A549 (cell line): ENCODE data around the gene ITGB1BP2. TPM values are rescaled to one million over a fixed set of nuclear protein-coding genes. Genes with fewer than 3 reads are reported as not detected.
"Not testable (repeated sequence)": the region's sequence is repeated elsewhere in the genome, so short reads cannot be mapped to it uniquely, and the experiment has no call there.

Experiments used
- ATAC-seq, 2 experiments: fragments of 200-7000 bp in 1 of 2; fragments of >200 bp in 1 of 2; cut with Nextera tagmentation in 1 of 2; cut with Tn5 transposase in 1 of 2; 3 replicates each; pipeline versions ENCODE4 v1.8.0 to v1.9.1; 2018 to 2020; ENCODE audit warnings: mild to moderate bottlenecking in 1 of 2, moderate library complexity in 1 of 2
- CTCF ChIA-PET: fragments of 300-600 bp; sonication (Branson Sonifier 250); formaldehyde crosslinking; extraction: SDS; loops from one replicate; lab custom pipeline; 2021; ENCODE audit warnings: antibody characterized with exemption, inconsistent platforms; lab: Yijun Ruan, JAX
- POLR2A ChIA-PET: fragments of 350-600 bp; formaldehyde crosslinking; extraction: SDS; loops from one replicate; lab custom pipeline; 2021; ENCODE audit warnings: antibody characterized with exemption, inconsistent platforms; lab: Yijun Ruan, JAX
- DNase-seq, 2 experiments: peaks; one replicate each; pipeline versions ENCODE4 v3.0.0 to v3.0.0-alpha.2; 2011 to 2016; ENCODE audit warnings: low read depth in 1 of 2, low spot score in 1 of 2
- FAIRE-seq: peaks from 2 replicates; lab custom pipeline; 2011; peaks lifted over from hg19 to GRCh38; lab: Jason Lieb, UNC
- H3K27ac ChIP-seq, 2 experiments: fragments of >200 bp; sonication (Bioruptor Twin); formaldehyde crosslinking; 3 replicates each; pipeline ENCODE4 v1.5.1; 2016 to 2017
- H3K4me1 ChIP-seq: fragments of >200 bp; sonication (Bioruptor Twin); formaldehyde crosslinking; 3 replicates; pipeline ENCODE4 v1.6.1; 2016
- H3K4me2 ChIP-seq: fragments of >200 bp; sonication (Bioruptor Twin); formaldehyde crosslinking; 3 replicates; pipeline ENCODE4 v1.6.1; 2016
- H3K4me3 ChIP-seq: fragments of >200 bp; sonication (Bioruptor Twin); formaldehyde crosslinking; 3 replicates; pipeline ENCODE4 v1.5.1; 2016
- H3K9me3 ChIP-seq: fragments of >200 bp; sonication (Bioruptor Twin); formaldehyde crosslinking; 3 replicates; pipeline ENCODE4 v1.6.1; 2016
- ATOH8 ChIP-seq: fragments of 250-450 bp; sonication (Bioruptor Pico); IDR thresholded peaks from 2 replicates; pipeline ENCODE4 v1.5.0; 2020; ENCODE audit warnings: low read depth, mild to moderate bottlenecking, moderate library complexity
- CBX2 ChIP-seq: fragments of 200-600 bp; sonication (generic); IDR thresholded peaks from 2 replicates; pipeline ENCODE4 v1.6.1; 2016; ENCODE audit warnings: low read depth, mild to moderate bottlenecking, borderline replicate concordance
- CBX8 ChIP-seq: fragments of 200-600 bp; sonication (generic); IDR thresholded peaks from 2 replicates; pipeline ENCODE4 v1.6.1; 2016
- CTCF ChIP-seq: fragments of >200 bp; sonication (Bioruptor Twin); formaldehyde crosslinking; IDR thresholded peaks from 3 replicates; pipeline ENCODE4 v1.5.1; 2016
- E2F6 ChIP-seq: IDR thresholded peaks from 2 replicates; pipeline ENCODE4 v1.6.1; 2012; ENCODE audit warnings: low read depth, borderline replicate concordance
- EHF ChIP-seq: fragments of 250-450 bp; sonication (Bioruptor Pico); IDR thresholded peaks from 2 replicates; pipeline ENCODE4 v1.5.0; 2020; ENCODE audit warnings: mild to moderate bottlenecking
- ELK1 ChIP-seq: fragments of 150-350 bp; IDR thresholded peaks from 2 replicates; pipeline ENCODE4 v1.6.1; 2014; ENCODE audit warnings: low read depth, mild to moderate bottlenecking, low read length
- ESRRA ChIP-seq: fragments of 150-350 bp; IDR thresholded peaks from 2 replicates; pipeline ENCODE4 v1.6.1; 2014; ENCODE audit warnings: mild to moderate bottlenecking, low read length, borderline replicate concordance
- HMGXB4 ChIP-seq: fragments of 250-450 bp; sonication (Bioruptor Pico); IDR thresholded peaks from 2 replicates; pipeline ENCODE4 v1.5.0; 2021; ENCODE audit warnings: mild to moderate bottlenecking, moderate library complexity, borderline replicate concordance
- HOXA7 ChIP-seq: fragments of 250-450 bp; sonication (Bioruptor Pico); IDR thresholded peaks from 2 replicates; pipeline ENCODE4 v1.5.0; 2020; ENCODE audit warnings: mild to moderate bottlenecking, moderate library complexity
- HOXB5 ChIP-seq: fragments of 250-450 bp; sonication (Bioruptor Pico); IDR thresholded peaks from 2 replicates; pipeline ENCODE4 v1.5.0; 2020; ENCODE audit warnings: mild to moderate bottlenecking, moderate library complexity
- JUNB ChIP-seq: fragments of >200 bp; sonication (Bioruptor Twin); formaldehyde crosslinking; IDR thresholded peaks from 2 replicates; pipeline ENCODE4 v1.6.1; 2016
- KDM5A ChIP-seq: fragments of 200-600 bp; sonication (generic); IDR thresholded peaks from 2 replicates; pipeline ENCODE4 v1.6.1; 2016; ENCODE audit warnings: antibody characterized with exemption, mild to moderate bottlenecking
- MAFK ChIP-seq: fragments of 450-650 bp; IDR thresholded peaks from 2 replicates; pipeline ENCODE4 v1.6.1; 2014; ENCODE audit not compliant: partially characterized antibody
- MAX ChIP-seq: IDR thresholded peaks from 2 replicates; pipeline ENCODE4 v1.6.1; 2012
- MYC ChIP-seq: IDR thresholded peaks from 2 replicates; pipeline ENCODE4 v1.6.1; 2012; ENCODE audit warnings: mild to moderate bottlenecking, inconsistent platforms, low read length, improper control_type of control experiment, borderline replicate concordance
- PHF8 ChIP-seq: fragments of 200-600 bp; sonication (generic); IDR thresholded peaks from 2 replicates; pipeline ENCODE4 v1.6.1; 2016; ENCODE audit warnings: low read depth, mild to moderate bottlenecking, antibody characterized with exemption, moderate library complexity, borderline replicate concordance
- RCOR1 ChIP-seq: fragments of 150-350 bp; IDR thresholded peaks from 2 replicates; pipeline ENCODE4 v1.6.1; 2014; ENCODE audit warnings: antibody characterized with exemption, low read length, low read depth
- RNF2 ChIP-seq: fragments of 200-600 bp; sonication (generic); IDR thresholded peaks from 2 replicates; pipeline ENCODE4 v1.6.1; 2016; ENCODE audit warnings: low read depth, mild to moderate bottlenecking, antibody characterized with exemption, moderate library complexity, borderline replicate concordance
- TFCP2L1 ChIP-seq: fragments of 250-450 bp; sonication (Bioruptor Pico); IDR thresholded peaks from 2 replicates; pipeline ENCODE4 v1.5.0; 2021; ENCODE audit warnings: mild to moderate bottlenecking
- WGBS: methylation state at CpG from one replicate; pipeline ENCODE4 v1.1.6; 2017; ENCODE audit errors: missing lambda C conversion rate; 5-methylcytosine and 5-hydroxymethylcytosine counted together
- polyA plus RNA-seq, 4 experiments: library from polyadenylated mRNA; depleted of rRNA in 3 of 4; stranded (reverse); fragments of >200 nt; fragmentation: RNase III in 1 of 4; extraction: RNeasy Plus Mini Kit Qiagen cat#74134 plus additional on column Dnase treatment in 1 of 4; gene quantifications; 2 replicates in 3 of 4; 3 replicates in 1 of 4; pipeline ENCODE4 v1.2.3, GENCODE V29; 2011 to 2017

The ITGB1BP2 gene
- polyA plus RNA-seq, 2 of the 4 experiments (the other 2 are of a cell fraction) = 1.4 to 3.1 TPM

- no peak overlapping the region for H3K4me3 ChIP-seq
- no peak overlapping the region for H3K27ac ChIP-seq
- ATAC-seq = no peak
- no peak overlapping the region for H3K4me2 ChIP-seq
- WGBS = 93% methylated on average over 3 of the region's 19 CpGs
- ChIA-PET POLR2A (no interaction called here), CTCF (no interaction called here)
- no peaks in the 10 kb centered on the region for H3K9me3 ChIP-seq
- no peak for DNase-seq
- FAIRE-seq = no peak
- no peaks in the 10 kb centered on the region for H3K4me1 ChIP-seq
- TF ChIP-seq CBX2 = no peak
- TF ChIP-seq RNF2 = no peak
- no peak for TF ChIP-seq EHF (CRISPR knock-in tag)
- no peak for TF ChIP-seq JUNB
- TF ChIP-seq CTCF = no peak
- no peak for TF ChIP-seq E2F6
- no peak for TF ChIP-seq ATOH8 (CRISPR knock-in tag)
- no peak for TF ChIP-seq CBX8
- no peak for TF ChIP-seq KDM5A
- TF ChIP-seq MYC = no peak
- TF ChIP-seq HOXB5 (CRISPR knock-in tag) = no peak
- no peak for TF ChIP-seq MAX
- no peak for TF ChIP-seq ELK1
- no peak for TF ChIP-seq MAFK
- TF ChIP-seq HOXA7 (CRISPR knock-in tag) = no peak
- no peak for TF ChIP-seq ESRRA
- no peak for TF ChIP-seq TFCP2L1 (CRISPR knock-in tag)
- no peak for TF ChIP-seq RCOR1
- TF ChIP-seq PHF8 = no peak
- TF ChIP-seq HMGXB4 (CRISPR knock-in tag) = no peak
Measured at GRCh38 chrX:71269801-71270395, 31.7 kb upstream of the ITGB1BP2 start.

- ATAC-seq, CTCF ChIA-PET: not testable (repeated sequence)
- WGBS = 83% methylated on average over 2 of the region's 2 CpGs
Measured at GRCh38 chrX:71272313-71272712, 29.2 kb upstream of the ITGB1BP2 start.

GRCh38 chrX:71281300-71281699, 20.2 kb upstream of the ITGB1BP2 start:
- H3K4me3 ChIP-seq, DNase-seq, FAIRE-seq, ATAC-seq, POLR2A ChIA-PET, H3K27ac ChIP-seq, H3K9me3 ChIP-seq, H3K4me2 ChIP-seq: not testable (repeated sequence)
- WGBS = 92% methylated on average over 11 of the region's 11 CpGs
- peaks cover 10% of the 10 kb centered on the region for H3K4me1 ChIP-seq
- CTCF ChIA-PET = interaction anchor here (0.7 kb wide), 1 partner anchor 964 kb away, joined by 3 read pairs; no protein-coding TSS in a partner anchor

More at GRCh38 chrX:71272313-71272712, 29.2 kb upstream of the ITGB1BP2 start:
- H3K9me3 ChIP-seq, H3K4me1 ChIP-seq, FAIRE-seq, DNase-seq, POLR2A ChIA-PET, H3K4me3 ChIP-seq, H3K27ac ChIP-seq, H3K4me2 ChIP-seq: not testable (repeated sequence)
